Astrocyte (in vitro differentiated cells and primary cell): ENCODE data around the gene PPP1R14D.

Source experiments
- CTCF ChIP-seq: IDR thresholded peaks from 2 replicates; pipeline ENCODE4 v1.5.1; 2011; ENCODE audit warnings: low read depth, mild to moderate bottlenecking, inconsistent platforms, low read length, moderate library complexity; ENCODE audit not compliant: insufficient read depth
- EZH2 ChIP-seq: IDR thresholded peaks from 2 replicates; pipeline ENCODE4 v1.6.1; 2012; ENCODE audit warnings: mild to moderate bottlenecking, low read length, inconsistent platforms; ENCODE audit not compliant: insufficient read depth

GRCh38 chr15:40845511-40846284 is 17.2 kb upstream of the PPP1R14D start:
- TF ChIP-seq EZH2, result no peak
- TF ChIP-seq CTCF, result no peak
